Right cardiac atrium (tissue), 5 donors: ENCODE measurements around the gene NUB1. TPM values are rescaled to one million over a fixed set of nuclear protein-coding genes. Genes with fewer than 3 reads are reported as not detected.

Source experiments
- ATAC-seq, 2 donors: fragments of 200-7000 bp; cut with Tn5 transposase; one replicate each; pipeline versions ENCODE4 v1.8.0 to v1.9.1; 2020; ENCODE audit warnings: moderate library complexity in 2 of 2, mild to moderate bottlenecking in 1 of 2
- DNase-seq, 3 donors: peaks; one replicate each; pipeline ENCODE4 v3.0.0-alpha.2; 2020
- H3K27ac ChIP-seq: one replicate; pipeline ENCODE4 v1.5.1; 2013; ENCODE audit warnings: mild to moderate bottlenecking, low read length, control low read depth, moderate library complexity
- H3K27me3 ChIP-seq: one replicate; pipeline ENCODE4 v1.6.1; 2013; ENCODE audit not compliant: control insufficient read depth, insufficient read depth
- H3K4me1 ChIP-seq: one replicate; pipeline ENCODE4 v1.6.1; 2013; ENCODE audit warnings: low read length; ENCODE audit not compliant: control insufficient read depth, insufficient read depth
- H3K4me3 ChIP-seq: one replicate; pipeline ENCODE4 v1.5.1; 2013; ENCODE audit warnings: low read length, control low read depth
- H3K9me3 ChIP-seq: one replicate; pipeline ENCODE4 v1.6.1; 2013; ENCODE audit warnings: low read length; ENCODE audit not compliant: control insufficient read depth
- WGBS: extraction: QIAGEN DNeasy Blood & Tissue Kit; methylation state at CpG from one replicate; pipeline ENCODE4 v1.1.7; 2013; 5-methylcytosine and 5-hydroxymethylcytosine counted together
- intact Hi-C, 4 donors: fragments of 100-400 bp; cut with DNase I; formaldehyde crosslinking; loops; one replicate each; pipeline versions ENCODE4 v1.11.0 to v1.14.0; 2022 to 2023
- polyA plus RNA-seq: library from polyadenylated mRNA; stranded (reverse); fragments of 200-250 nt; gene quantifications from one replicate; pipeline ENCODE4 v1.2.3, GENCODE V29; 2013
- total RNA-seq, 4 donors: library from RNA; stranded (reverse); fragmentation: NEBNext Ultra II Directional; extraction: Animal tissue kit (Norgen Biotek cat#: 25700); gene quantifications; one replicate each; pipeline ENCODE4 v1.2.1, GENCODE V29; 2021
- donor health status: healthy with polysubstance abuse.
- donor health status: DM: no; HTN: yes; CAD: no.
- donor health status: DM: no; HTN: no; CAD: no.
- donor health status: DM: no; HTN: yes; CAD: no; lungs with severe emphysema.
- donor health status: DM: yes; HTN: yes; CAD: no.

Gene NUB1
- total and polyA plus RNA-seq, 5 donors = 24.1 to 42.4 (median 38.6) TPM

DNA sequence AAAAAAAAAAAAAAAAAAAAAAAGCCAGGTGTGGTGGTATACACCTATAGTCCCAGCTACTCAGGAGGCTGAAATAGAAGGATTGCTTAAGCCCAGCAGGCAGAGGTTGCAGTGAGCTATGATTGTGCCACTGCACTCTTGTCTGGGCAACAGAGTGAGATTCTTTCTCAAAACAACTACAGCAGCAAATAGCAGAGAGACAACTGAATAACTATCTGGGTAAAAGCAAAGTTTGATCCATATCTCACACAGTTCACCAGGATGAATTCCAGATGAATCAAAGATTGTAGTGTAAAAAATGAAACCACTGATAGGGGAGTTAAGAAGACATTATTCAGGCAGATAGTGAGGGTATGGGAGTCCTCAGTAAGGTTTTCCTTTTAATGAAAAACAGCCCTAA is 11.4 kb upstream of the NUB1 start:
- no peak overlapping the region for H3K4me3 ChIP-seq
- DNase-seq (no peak), ATAC-seq (no peak)
- H3K27ac ChIP-seq = no peak overlapping the region
- intact Hi-C loops = no loop called here
- no peaks in the 10 kb centered on the region for H3K27me3 ChIP-seq
- H3K4me1 ChIP-seq = no peaks in the 10 kb centered on the region
- no peaks in the 10 kb centered on the region for H3K9me3 ChIP-seq

- no peak overlapping the region for H3K4me3 ChIP-seq
- DNase-seq (no peak), ATAC-seq (no peak)
- intact Hi-C loops = no loop called here
- H3K27ac ChIP-seq = no peak overlapping the region
- no peaks in the 10 kb centered on the region for H3K9me3 ChIP-seq
- WGBS = 63% methylated on average over 3 of the region's 3 CpGs
- no peaks in the 10 kb centered on the region for H3K27me3 ChIP-seq
- H3K4me1 ChIP-seq = no peaks in the 10 kb centered on the region
Measured at GRCh38 chr7:151330661-151331060, 11.0 kb upstream of the NUB1 start.

GRCh38 chr7:151334628-151335027 is 7.0 kb upstream of the NUB1 start:
- Histone ChIP-seq H3K27me3 (no peaks in the 10 kb centered on the region), H3K9me3 (no peaks in the 10 kb centered on the region), H3K4me3 (no peak overlapping the region), H3K4me1 (no peaks in the 10 kb centered on the region), H3K27ac (no peak overlapping the region)
- intact Hi-C loops = no loop called here
- WGBS = 52% methylated on average over 1 of the region's 1 CpG
- DNase-seq (no peak), ATAC-seq (no peak)

DNA sequence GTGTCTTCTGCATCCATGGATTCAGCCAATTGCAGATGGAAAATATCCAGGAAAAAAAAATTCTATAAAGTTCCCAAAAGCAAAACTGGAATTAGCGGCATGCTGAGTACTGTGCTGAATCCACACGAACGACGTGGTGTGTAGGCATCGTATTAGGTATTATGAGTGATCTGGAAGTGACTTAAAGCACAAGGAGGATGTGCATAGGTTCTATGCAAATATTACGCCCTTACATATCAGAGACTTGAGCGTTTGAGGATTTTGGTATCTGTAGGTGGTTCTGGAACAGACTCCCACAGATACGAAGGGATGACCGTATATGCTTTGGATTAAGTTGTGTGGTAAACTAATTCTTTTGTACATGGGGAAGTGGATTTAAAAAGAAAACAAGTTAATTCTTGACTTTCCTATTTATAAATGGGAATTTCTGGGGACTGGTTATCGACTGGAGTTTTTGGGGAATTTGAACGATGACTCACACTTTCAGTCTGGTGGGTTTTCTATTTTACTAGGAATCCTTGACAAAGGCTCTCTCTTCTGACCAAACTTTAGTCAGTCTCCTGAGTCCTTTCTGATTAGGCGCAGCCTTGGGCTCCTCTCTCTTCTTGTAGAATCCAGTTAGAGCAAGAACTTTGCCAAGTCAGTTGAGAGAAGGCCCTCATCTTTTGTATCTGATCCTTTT is 5.4 kb upstream of the NUB1 start:
- whole genome bisulfite sequencing = 86% methylated on average over 12 of the region's 12 CpGs
- H3K4me3 ChIP-seq = no peak overlapping the region
- DNase-seq = no peak
- H3K4me1 ChIP-seq = peaks cover 2% of the 10 kb centered on the region
- ATAC-seq = no peak
- no peaks in the 10 kb centered on the region for H3K9me3 ChIP-seq
- no peak overlapping the region for H3K27ac ChIP-seq
- intact Hi-C loops = no loop called here
- no peaks in the 10 kb centered on the region for H3K27me3 ChIP-seq

- Histone ChIP-seq H3K27me3 (no peaks in the 10 kb centered on the region), H3K9me3 (no peaks in the 10 kb centered on the region), H3K27ac (no peak overlapping the region), H3K4me1 (peaks cover 2% of the 10 kb centered on the region), H3K4me3 (no peak overlapping the region)
- no peak for ATAC-seq
- over 99% methylated on average over 2 of the region's 2 CpGs for WGBS
- intact Hi-C loops = no loop called here
- DNase-seq = no peak
Measured at GRCh38 chr7:151337346-151337745, 4.3 kb upstream of the NUB1 start.

- DNase-seq = no peak
- Histone ChIP-seq H3K4me3 (no peak overlapping the region), H3K9me3 (no peaks in the 10 kb centered on the region), H3K27me3 (no peaks in the 10 kb centered on the region), H3K4me1 (peaks cover 6% of the 10 kb centered on the region), H3K27ac (no peak overlapping the region)
- WGBS = 97% methylated on average over 3 of the region's 3 CpGs
- intact Hi-C loops = no loop called here
- no peak for ATAC-seq
Measured at GRCh38 chr7:151338809-151339208, 2.8 kb upstream of the NUB1 start.

DNA sequence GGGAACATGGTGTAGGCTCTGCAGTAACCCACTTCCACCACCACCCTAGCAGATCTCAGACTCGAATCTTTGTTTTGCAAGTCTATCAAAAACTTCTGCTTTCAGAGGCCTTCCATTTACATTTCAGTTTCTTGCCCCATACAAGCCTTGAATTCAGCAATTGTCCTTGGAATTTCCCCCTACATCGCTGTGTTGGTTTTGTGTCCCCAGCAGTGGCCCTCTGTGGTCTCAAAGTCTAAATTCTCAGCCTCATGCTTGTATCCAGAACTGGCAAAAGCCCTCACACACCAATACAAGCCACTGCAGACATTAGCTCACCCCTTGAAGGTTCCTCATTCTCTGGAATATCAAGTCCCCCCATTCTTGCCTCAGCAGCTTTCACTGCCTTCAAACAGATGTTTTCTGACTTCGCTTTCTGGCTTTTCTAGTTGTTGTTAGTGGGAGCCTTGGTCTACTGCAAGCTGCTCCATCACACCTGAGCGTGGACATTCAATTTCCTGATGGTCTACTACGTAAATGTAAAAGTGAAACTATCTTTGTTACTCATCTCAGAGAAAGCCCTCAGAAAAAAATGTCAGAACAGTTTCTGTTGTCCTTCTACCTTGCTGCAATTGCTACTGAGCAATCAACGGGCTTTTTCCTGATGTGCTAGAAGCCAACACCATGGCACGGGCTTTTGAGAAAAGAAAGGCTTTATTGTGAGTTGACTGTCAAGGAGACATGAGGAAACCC is 1.8 kb upstream of the NUB1 start:
- ATAC-seq (no peak), DNase-seq (no peak)
- peak overlapping the region; percentile 15 for H3K27ac ChIP-seq
- intact Hi-C loops = no loop called here
- H3K9me3 ChIP-seq = no peaks in the 10 kb centered on the region
- 64% methylated on average over 7 of the region's 7 CpGs for WGBS
- H3K4me3 ChIP-seq = no peak overlapping the region
- H3K27me3 ChIP-seq = no peaks in the 10 kb centered on the region
- H3K4me1 ChIP-seq = peaks cover 6% of the 10 kb centered on the region

DNA sequence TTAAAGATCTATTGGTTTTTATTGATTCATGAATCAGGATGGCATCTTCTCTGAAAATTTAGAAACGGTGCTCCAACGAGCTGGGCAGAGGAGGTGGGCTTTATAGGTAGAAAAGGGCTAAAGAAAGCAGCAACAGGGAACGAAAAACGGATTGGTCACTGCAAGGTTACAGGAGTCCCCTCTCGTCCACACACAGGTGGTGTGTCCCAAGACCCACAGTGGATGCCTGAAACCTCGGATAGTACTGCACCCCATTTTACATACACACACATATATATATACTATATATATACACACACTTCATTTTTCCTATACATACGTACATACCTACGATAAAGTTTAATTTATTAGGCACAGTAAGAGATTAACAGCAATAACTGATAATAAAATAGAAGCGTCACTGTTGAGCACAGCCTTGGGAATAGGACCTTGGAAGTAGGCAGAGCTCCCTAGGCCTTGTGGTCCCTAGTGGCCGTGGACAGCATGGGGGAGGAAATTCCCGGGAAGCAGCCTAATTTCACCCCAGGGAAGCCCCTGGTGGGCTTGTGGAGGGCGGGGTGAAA is 737 bp upstream of the NUB1 start:
- peaks cover 6% of the 10 kb centered on the region for H3K4me1 ChIP-seq
- H3K4me3 ChIP-seq = no peak overlapping the region
- H3K27me3 ChIP-seq = no peaks in the 10 kb centered on the region
- ATAC-seq = peak; percentile 13 to 39
- WGBS = 52% methylated on average over 12 of the region's 12 CpGs
- intact Hi-C loops = no loop called here
- no peak for DNase-seq
- H3K27ac ChIP-seq = peak overlapping the region; percentile 13
- no peaks in the 10 kb centered on the region for H3K9me3 ChIP-seq

- WGBS = 5% methylated on average over 11 of the region's 11 CpGs
- no peak for ATAC-seq
- no peaks in the 10 kb centered on the region for H3K9me3 ChIP-seq
- peak overlapping the region; percentile 54 for H3K4me3 ChIP-seq
- no peaks in the 10 kb centered on the region for H3K27me3 ChIP-seq
- DNase-seq = no peak
- H3K4me1 ChIP-seq = peaks cover 10% of the 10 kb centered on the region
- H3K27ac ChIP-seq = peak overlapping the region; percentile 0
- intact Hi-C loops = no loop called here
Measured at GRCh38 chr7:151342102-151342646, 562 bp downstream of the NUB1 start.

DNA sequence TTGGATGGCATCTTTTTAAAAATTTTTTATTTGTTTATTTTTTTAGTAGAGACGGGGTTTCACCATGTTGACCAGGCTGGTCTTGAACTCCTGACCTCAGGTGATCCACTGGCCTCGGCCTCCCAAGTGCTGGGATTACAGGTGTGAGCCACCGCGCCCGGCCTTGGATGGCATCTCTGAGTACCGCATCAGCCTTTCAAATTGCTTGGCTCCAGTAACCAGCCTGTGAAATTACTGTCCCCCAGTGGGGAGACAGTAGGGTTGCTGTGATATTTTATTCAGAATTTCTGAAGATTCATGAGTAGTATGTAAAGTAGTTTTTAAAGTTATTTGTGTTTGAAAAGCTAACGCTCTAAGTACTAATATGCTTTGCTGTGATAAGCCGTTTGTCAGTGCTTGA is 1.2 kb downstream of the NUB1 start:
- intact Hi-C loops = no loop called here
- Histone ChIP-seq H3K9me3 (no peaks in the 10 kb centered on the region), H3K4me1 (peaks cover 10% of the 10 kb centered on the region), H3K27ac (no peak overlapping the region), H3K27me3 (no peaks in the 10 kb centered on the region), H3K4me3 (peak overlapping the region; percentile 54)
- ATAC-seq (no peak), DNase-seq (no peak)
- WGBS = 68% methylated on average over 8 of the region's 8 CpGs

- H3K4me3 ChIP-seq = no peak overlapping the region
- no peak overlapping the region for H3K27ac ChIP-seq
- no peak for ATAC-seq
- H3K27me3 ChIP-seq = no peaks in the 10 kb centered on the region
- DNase-seq = no peak
- H3K4me1 ChIP-seq = peaks cover 10% of the 10 kb centered on the region
- no peaks in the 10 kb centered on the region for H3K9me3 ChIP-seq
- WGBS = 93% methylated on average over 9 of the region's 9 CpGs
- intact Hi-C loops = no loop called here
Measured at GRCh38 chr7:151343516-151343915, 1.9 kb downstream of the NUB1 start.
